Measurements from ENCODE around the gene SAMM50.

DNA sequence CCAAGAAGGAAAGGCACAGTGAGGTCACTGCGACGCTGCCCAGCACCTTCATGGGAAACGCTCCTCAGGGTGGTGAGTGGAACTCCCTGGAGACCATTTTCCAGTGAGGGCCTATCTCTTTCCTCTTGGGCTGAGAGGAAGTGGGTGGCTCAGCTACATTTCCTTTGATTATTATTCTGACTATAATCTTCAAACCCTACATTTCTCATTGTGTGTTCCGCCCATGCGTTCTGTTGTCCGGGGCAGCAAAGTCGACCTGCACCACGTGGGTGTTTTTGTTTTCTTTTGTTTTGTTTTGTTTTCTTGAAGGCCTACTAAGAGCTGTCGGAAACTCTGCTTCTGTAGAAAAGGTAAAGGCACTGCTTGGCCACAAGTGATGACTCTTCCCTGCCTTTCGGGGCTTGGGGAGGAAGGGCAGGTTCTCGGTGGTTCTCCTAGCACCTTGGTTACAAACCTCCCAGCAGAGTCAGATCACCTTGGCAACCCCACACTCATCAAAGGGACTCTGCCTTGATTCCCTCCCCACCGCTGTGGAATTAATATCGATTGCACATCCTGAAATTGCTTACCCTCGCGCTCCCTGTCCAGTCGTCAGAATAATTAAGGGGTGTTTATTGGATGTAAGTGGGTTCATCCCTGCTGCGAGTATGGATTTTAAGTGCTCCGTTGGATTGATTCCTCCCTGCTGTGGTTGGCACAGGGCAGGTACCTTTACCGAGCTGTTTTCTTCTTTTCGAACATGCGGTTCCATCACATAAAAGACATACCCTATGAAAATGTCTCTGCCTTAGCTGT is 76.1 kb downstream of the SAMM50 start:
- TF ChIP-seq, protein P1, sequence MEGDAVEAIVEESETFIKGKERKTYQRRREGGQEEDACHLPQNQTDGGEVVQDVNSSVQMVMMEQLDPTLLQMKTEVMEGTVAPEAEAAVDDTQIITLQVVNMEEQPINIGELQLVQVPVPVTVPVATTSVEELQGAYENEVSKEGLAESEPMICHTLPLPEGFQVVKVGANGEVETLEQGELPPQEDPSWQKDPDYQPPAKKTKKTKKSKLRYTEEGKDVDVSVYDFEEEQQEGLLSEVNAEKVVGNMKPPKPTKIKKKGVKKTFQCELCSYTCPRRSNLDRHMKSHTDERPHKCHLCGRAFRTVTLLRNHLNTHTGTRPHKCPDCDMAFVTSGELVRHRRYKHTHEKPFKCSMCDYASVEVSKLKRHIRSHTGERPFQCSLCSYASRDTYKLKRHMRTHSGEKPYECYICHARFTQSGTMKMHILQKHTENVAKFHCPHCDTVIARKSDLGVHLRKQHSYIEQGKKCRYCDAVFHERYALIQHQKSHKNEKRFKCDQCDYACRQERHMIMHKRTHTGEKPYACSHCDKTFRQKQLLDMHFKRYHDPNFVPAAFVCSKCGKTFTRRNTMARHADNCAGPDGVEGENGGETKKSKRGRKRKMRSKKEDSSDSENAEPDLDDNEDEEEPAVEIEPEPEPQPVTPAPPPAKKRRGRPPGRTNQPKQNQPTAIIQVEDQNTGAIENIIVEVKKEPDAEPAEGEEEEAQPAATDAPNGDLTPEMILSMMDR (IDR thresholded peaks at IDR 0.05; ENCODE audit: low read length), result no peak
- TF ChIP-seq EZH2 (IDR thresholded peaks at IDR 0.05; ENCODE audit: borderline replicate concordance, low read length), result no peak

All from OCI-LY1 (cell line).